Choroid plexus epithelial cell (primary cell): ENCODE results near the gene TSPEAR.
"Not testable (repeated sequence)": the region's sequence is repeated elsewhere in the genome, so short reads cannot be mapped to it uniquely, and the experiment has no call there.

Experiments used
- DNase-seq: peaks from one replicate; pipeline ENCODE4 v3.0.0-alpha.2; 2010; ENCODE audit warnings: low read depth
- H3K4me3 ChIP-seq: 2 replicates; pipeline ENCODE4 v1.5.1; 2011; ENCODE audit warnings: low read depth, mild to moderate bottlenecking, control low read depth, low read length, moderate library complexity
- TF ChIP-seq, protein P1 (sequence below): conservative IDR thresholded peaks from 2 replicates; pipeline ENCODE4 v1.5.1; 2011; ENCODE audit warnings: low read depth, mild to moderate bottlenecking, control low read depth, inconsistent platforms, low read length, moderate library complexity

The TSPEAR gene

DNA sequence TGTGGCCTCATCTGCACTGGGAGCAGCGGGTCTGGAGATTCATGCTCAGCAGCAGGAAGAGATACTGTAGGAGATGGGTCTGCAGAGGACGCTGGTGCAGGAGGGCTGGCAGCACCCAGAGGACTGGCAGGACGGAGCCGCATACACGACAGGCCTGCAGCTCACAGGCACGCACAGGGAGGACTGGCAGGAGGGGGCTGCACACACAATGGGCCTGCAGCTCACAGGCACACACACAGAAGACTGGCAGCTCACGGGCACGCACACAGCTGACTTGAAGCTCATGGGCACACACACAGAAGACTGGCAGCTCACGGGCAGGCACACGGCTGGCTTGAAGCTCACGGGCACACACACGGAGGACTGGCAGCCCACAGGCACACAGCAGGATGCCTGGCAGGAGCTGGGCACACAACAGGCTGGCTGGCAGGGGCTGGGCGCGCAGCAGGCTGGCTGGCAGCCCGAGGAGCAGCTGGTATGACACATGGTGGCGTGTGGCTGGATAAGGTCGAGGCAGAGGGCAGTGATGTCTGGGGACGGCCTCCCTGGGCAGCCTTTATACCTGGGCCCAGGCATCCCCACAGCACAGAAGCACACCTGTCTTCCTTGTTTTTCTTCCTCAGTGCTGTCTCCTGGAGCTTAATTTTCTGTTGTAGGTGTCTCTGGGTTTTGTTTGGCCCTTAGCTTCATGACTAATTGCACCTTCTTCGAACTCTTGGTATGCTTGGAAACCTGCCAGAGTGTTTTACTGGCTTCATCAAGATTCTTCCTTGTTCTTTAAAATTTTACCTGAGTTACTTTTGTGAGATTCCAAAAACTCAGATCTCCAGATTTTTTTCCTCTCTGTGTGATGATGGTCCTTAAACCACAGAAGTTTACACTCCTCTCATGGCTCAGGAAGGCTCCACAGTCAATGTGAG, 44.7 kb downstream of the TSPEAR start, which contains the start of gene KRTAP12-2:
TSS of gene KRTAP12-2 (minus strand) at position 527 of the 920 bp plus-strand sequence. CDS start at position 486, 41 bp downstream.
- no peak within 1 kb of the TSS for H3K4me3 ChIP-seq
- DNase-seq, result no peak
- TF ChIP-seq, protein P1, sequence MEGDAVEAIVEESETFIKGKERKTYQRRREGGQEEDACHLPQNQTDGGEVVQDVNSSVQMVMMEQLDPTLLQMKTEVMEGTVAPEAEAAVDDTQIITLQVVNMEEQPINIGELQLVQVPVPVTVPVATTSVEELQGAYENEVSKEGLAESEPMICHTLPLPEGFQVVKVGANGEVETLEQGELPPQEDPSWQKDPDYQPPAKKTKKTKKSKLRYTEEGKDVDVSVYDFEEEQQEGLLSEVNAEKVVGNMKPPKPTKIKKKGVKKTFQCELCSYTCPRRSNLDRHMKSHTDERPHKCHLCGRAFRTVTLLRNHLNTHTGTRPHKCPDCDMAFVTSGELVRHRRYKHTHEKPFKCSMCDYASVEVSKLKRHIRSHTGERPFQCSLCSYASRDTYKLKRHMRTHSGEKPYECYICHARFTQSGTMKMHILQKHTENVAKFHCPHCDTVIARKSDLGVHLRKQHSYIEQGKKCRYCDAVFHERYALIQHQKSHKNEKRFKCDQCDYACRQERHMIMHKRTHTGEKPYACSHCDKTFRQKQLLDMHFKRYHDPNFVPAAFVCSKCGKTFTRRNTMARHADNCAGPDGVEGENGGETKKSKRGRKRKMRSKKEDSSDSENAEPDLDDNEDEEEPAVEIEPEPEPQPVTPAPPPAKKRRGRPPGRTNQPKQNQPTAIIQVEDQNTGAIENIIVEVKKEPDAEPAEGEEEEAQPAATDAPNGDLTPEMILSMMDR, result no peak

DNA sequence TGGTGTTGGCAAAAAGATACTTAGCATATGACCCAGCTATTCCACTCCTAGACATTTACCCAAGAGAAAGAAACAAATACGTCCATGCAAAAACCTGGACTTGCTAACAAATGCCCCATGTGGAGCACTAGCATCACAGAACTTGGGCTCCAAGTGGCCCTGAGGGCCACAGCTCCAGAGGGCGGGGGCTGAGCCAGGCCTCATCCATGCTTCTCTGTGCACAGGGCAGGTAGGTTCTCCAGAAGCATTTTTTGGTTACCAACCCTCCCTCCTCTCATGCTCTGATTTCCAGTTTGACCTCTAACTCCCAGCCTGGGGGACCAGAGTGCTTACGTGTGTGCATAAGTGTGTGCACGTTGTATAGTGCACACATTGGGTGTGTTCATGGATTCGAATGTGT, 46.7 kb downstream of the TSPEAR start:
- TF ChIP-seq, protein P1, result no peak
- no peak for DNase-seq
- H3K4me3 ChIP-seq, result no peak overlapping the region

DNA sequence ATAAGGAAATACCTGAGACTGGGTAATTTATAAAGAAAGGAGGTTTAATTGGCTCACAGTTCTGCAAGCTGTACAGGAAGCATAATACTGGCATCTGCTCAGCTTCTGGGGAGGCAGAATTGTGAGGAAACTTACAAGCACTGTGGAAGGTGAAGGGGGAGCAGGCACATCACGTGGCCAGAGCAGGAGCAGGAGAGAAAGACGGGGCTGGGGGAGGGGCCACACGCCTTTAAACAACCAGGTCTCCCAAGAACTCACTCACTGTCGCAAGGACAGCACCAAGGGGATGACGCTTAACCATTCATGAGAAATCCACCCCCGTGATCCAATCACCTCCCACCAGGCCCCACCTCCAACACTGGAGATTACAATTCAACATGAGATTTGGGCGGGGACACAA, 49.8 kb downstream of the TSPEAR start:
- DNase-seq, H3K4me3 ChIP-seq: not testable (repeated sequence)

DNA sequence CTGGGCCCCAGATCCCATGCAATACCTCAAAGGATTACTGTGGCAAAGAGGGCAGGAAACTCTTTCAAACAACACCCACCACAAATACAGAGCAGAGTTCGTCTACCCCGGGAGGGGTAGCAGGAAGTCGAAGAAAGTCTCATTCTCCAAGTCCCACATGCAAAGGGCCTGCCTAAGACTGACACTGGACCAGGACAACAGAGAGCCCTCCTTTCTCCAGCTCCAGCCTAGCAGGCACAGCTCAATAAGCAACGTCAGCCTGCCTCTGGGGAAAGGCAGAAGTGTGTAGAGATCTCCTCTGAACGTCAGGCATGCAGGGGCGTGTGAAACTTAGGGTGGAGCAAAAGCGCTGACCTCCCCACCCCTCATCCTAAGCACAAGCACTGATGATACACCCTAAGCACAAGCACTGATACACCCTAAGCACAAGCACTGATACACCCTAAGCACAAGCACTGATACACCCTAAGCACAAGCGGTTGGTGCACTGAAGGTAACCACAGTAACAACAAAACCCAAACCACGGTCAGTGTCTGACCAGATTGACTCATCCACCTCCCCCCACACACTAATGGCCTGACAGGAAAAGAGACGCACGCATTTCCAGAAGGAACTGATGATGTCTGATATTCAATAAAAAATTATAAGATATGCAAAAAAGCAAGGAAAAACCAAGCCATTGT, 52.3 kb downstream of the TSPEAR start:
- H3K4me3 ChIP-seq, result no peak overlapping the region
- DNase-seq, result no peak

GRCh38 chr21:44658541-44658910, 52.8 kb downstream of the TSPEAR start:
- no peak for DNase-seq
- H3K4me3 ChIP-seq, result no peak overlapping the region
- TF ChIP-seq, protein P1, result no peak

More for the DNA sequence above, 52.3 kb downstream of the TSPEAR start:
- TF ChIP-seq, protein P1, result no peak

GRCh38 chr21:44657635-44658540, 53.5 kb downstream of the TSPEAR start, which contains the start of gene KRTAP12-3:
Gene KRTAP12-3 (plus strand): TSS chr21:44657932. CDS start chr21:44657980, 48 bp downstream.
- H3K4me3 ChIP-seq, result no peak within 1 kb of the TSS
- no peak for DNase-seq
- TF ChIP-seq, protein P1, result no peak
